ENCODE results near the gene TTC23.
"Not testable (repeated sequence)": the region's sequence is repeated elsewhere in the genome, so short reads cannot be mapped to it uniquely, and the experiment has no call there.

TTC23 gene

DNA sequence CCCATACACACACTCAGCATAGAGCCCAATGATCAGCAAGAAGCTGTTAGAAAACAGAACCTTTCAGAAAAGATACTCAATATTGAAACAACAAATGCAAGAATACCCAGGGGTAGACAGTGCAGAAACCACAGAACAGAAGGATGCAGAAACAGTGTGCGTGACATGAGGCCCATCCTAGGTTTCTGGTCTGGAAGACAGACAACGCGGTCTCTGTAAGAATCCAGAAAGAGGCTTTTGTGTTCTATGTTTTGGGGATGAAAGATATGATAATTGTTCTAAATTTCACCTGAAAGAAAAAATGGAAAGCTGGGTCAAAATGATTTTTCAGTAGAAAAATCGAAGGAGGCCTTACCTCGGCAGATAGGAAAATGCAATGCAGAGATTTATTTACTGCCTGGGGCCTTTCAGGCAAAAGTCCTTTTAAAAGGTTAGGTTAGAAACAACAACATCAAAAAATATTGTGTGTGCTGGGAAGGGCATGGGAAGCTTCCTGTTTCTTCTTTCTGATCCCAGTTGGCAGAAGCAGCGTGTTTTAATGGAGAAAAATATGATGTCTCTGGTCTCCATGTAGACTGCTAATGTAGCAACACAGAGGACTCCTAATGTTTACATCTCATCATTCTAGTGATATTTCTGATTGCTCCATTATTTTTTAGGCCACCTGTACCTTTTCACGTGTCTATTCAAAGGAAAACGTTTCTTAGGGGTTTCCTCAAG, 127.5 kb downstream of the TTC23 start:
- DNase-seq, result no peak

DNA sequence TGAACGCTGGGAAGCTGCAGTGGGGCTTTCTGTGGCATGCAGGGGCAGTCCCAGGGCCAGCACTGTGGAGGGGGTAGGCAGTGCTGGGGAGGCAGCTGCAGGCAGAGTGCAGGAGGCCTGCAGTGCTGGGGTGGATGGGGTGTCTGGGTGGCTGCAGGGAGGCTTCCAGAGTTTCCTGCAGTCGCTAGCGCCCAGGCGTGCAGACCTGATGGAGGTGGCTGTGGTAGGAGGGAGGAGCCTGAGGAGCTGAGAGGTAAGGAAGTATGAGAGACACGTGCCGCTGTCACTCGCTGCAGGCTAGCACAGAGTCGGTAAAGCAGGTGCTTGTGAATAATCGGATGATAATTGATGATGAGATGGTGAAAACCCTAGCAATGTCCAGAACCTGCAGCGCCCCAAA, 128.2 kb downstream of the TTC23 start:
- DNase-seq, result no peak

- DNase-seq, result no peak
Observed at GRCh38 chr15:99120050-99120777, 129.2 kb downstream of the TTC23 start.

- DNase-seq, result no peak
Observed at GRCh38 chr15:99118801-99119546, 130.4 kb downstream of the TTC23 start.

GRCh38 chr15:99118258-99118632, 131.1 kb downstream of the TTC23 start:
- DNase-seq, result no peak

GRCh38 chr15:99117563-99118257, 131.7 kb downstream of the TTC23 start:
- DNase-seq, result peak in 1 of 56 donors; percentile 14

DNA sequence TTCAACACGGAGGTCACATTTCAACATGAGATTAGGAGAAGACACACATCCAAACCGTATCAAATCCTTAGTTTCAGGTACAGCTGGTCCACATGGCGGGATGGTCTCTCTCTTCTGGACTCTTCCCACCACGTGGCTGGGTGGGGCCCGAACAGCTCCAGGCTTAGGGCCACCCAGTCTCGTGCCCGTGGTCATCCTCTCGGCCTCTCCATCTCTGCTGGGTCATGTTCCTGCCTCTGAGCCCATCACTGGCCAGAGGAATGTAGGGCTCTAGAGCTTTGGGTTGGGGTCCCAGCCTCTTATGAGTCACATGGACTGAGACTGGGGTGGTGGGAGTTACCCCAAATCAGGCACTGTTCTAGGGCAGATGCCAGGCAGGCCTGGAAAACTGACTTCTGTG, 132.3 kb downstream of the TTC23 start:
- no peak for DNase-seq

DNA sequence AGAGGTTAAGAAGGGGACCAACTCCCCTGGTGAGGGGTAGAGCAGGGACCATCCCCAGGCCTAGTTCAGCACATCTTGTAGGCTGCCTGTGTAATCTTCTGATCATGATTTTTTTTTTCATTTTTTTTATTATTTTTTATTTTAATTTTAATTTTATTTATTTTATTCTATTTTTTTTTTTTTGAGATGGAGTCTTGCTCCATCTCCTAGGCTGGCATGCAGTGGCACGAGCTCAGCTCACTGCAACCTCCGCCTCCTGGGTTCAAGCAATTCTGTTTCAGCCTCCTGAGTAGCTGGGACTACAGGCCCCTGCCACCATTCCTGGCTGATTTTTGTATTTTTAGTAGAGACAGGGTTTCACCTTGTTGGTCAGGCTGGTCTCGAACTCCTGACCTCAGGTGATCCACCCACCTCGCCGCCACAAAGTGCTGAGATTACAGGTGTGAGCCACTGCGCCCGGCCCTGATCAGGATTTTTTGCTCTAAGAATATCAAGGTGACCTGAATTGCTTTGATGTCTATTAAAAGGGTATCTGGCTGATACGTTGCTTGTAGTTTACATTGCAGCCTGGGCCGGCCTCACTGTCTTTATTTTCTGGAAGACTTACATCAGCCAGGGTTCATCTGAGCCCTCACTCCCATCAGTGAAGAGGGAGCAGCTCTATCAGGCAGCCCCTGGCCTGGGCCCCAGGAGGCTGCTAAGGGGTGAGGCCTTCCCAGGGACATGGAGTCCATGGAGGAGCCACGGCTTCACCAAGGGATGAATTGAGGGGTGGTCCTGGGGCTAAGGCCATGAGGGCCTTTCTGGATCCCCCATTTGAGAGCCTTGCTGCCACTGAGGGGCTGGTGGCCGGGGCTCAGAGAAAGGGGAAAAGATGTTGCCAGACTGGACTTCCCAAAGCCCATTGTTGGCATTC, 133.8 kb downstream of the TTC23 start:
- no peak for DNase-seq

DNA sequence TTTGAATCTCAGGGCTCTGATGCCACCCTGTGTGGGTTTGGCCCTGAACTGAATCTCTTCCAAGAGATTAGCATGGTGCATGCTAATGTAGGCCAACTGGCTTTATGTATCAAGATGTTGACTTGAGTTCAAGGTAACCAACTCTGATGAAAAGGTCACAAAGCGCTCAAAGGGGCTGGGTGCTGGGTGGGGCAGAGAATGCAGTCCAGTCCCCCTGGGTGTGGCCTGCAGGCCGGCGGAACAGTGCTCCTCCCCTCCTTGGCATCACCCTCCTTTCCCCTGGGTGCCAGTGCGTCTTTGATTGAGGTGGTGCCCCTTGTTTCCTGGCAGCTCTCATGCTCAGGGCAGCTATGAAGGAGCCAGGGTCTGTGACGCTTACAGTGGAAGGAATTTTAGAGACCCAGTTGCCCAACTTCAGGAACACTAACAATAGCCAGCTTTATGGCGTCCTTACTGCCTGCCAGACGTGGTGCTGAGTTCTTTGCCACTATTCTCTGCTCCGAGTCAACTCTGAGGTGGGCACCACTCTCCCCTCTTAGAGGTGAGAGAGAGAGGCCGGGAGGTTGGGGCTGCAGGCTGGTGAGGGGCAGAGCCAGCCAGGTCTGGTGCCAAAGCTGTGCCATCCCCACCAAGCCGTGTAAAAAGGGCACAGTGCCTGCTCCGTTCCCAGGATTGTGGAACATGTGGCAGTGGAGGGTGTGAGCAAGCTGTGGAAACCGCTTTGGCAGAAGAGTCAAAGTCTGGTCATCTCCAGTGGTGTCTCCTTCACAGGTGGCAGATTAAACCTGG, 134.7 kb downstream of the TTC23 start:
- DNase-seq, result no peak

DNA sequence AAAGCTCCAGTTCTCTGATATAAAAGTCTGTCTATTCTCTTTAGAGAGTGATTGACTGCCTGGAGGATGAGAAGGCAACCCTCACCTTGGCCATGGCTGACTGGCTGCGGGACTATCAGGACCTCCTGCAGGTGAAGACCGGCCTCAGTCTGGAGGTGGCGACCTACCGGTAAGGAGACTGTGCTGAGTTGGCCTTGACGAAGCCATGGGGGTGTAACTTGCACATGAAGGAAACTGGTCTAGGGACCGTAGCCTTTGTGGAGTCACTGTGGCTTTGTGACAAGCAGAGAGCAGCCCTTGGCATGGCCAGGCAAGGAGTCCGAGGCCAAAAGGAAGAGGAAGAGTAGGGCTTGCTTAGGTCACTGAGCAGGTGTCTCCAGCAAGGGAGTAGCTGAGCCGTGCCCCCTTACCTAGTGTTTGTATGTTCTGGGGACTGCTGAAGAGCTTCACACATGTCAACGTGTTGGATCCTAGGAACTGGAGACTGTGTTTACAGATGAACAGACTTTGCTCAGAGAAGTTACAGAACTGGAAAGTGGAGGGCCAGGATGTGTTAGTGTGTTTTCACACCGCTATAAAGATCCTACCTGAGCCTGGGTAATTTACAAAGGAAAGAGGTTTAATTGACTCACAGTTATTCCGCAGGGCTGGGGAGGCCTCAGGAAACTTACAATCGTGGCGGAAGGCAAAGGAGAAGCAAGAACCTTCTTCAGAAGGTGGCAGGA, 135.7 kb downstream of the TTC23 start:
- DNase-seq, result no peak

GRCh38 chr15:99111641-99112040, 137.7 kb downstream of the TTC23 start:
- DNase-seq, result not testable (repeated sequence)

- DNase-seq, result no peak
Observed at GRCh38 chr15:99110581-99111320, 138.6 kb downstream of the TTC23 start.

GRCh38 chr15:99110093-99110492, 139.3 kb downstream of the TTC23 start:
- DNase-seq, result no peak

GRCh38 chr15:99109555-99110021, 139.8 kb downstream of the TTC23 start:
- DNase-seq, result no peak

DNA sequence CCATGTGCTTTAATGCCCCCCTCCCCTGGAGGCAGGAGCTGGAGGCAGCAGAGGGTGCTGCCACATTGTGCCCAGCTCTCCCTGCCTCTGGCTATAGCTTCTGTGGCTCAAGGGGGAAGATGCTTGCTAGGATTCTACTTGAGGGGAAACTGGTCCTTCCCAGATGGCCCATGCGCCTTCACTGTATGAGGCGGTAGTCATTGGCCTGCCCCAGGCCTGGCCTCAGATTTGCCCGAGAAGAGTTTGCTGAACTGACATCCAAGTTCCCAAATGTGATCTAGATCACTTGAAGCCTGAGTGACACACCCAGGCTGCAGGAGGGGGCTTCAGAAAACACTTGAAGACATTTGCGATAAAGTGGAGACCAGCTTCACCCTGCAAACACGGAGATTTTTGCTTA, 140.4 kb downstream of the TTC23 start:
- no peak for DNase-seq

- no peak for DNase-seq
Observed at GRCh38 chr15:99106417-99107220, 142.8 kb downstream of the TTC23 start.

All from nucleus accumbens (tissue), 56 donors.